ENCODE measurements around the gene NODAL.

NODAL gene

DNA sequence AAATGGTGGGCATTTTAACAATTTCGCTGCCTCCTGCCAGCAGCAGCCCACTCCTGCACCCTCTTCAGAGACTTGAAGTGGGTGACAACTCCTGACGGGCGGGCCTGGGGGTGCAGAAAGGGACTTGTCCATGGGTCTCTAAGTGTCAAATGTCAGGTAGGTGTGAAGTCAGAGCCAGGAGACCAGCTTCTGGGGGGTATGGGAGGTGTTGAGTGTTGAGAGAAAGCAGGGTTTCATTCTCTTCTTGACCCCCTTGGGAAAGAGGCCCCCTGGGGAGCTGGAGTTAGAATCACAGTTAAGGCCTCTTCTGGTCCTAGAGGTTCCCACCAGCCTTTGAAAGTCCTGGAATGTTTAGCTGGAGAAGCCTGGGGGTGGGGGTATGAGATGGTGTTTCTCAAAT is 25.5 kb upstream of the NODAL start:
- H3K27ac ChIP-seq (ENCODE audit: low read depth, low read length), result no peak overlapping the region

DNA sequence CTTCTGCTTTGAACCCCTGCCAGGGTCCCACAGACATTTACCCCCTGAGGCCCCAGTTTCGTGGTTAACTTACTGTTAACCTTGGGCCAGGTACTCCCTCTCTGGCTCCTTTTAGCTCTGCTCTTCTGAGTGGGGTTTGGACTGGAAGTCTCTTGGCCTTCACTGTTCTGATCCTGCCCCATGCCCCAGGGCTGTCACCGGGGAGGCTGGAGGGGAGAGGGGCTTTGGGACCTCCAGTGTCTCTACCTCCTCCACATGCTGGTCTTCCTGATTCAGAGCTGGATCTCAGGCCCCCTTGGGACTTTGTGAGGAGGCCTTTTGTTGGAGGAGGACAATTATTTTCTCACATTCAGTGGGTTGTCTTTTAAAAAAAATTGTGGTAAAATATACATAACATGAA is 24.4 kb upstream of the NODAL start:
- Histone ChIP-seq H3K4me3 (ENCODE audit: insufficient read depth, low read length, poor library complexity, severe bottlenecking) (no peak overlapping the region), H3K79me2 (ENCODE audit: insufficient read depth, low read length) (no peaks in the 10 kb centered on the region), H3K9me3 (ENCODE audit: insufficient read depth, low read length) (no peaks in the 10 kb centered on the region), H4K20me1 (ENCODE audit: low read depth, low read length) (no peaks in the 10 kb centered on the region), H3K9me2 (replicated peaks; ENCODE audit: insufficient read depth, low read length) (no peaks in the 10 kb centered on the region), H3K9ac (ENCODE audit: low read length) (no peak overlapping the region), H3K27me3 (ENCODE audit: low read length) (no peaks in the 10 kb centered on the region), H3K4me2 (ENCODE audit: low read depth, low read length, poor library complexity, severe bottlenecking) (no peak overlapping the region), H2AFZ (ENCODE audit: low read depth, low read length, severe bottlenecking) (no peak overlapping the region), H3F3A (ENCODE audit: insufficient read depth) (no peaks in the 10 kb centered on the region), H3K36me3 (ENCODE audit: low read length) (no peaks in the 10 kb centered on the region), H3K27ac (ENCODE audit: low read depth, low read length) (no peak overlapping the region)
- TF ChIP-seq CTCF (IDR thresholded peaks at IDR 0.05; ENCODE audit: insufficient read depth, low read length, poor library complexity, severe bottlenecking), result no peak
- no peak for TF ChIP-seq EZH2phosphoT487 (conservative IDR thresholded peaks at IDR 0.05; ENCODE audit: low read length)

More for the DNA sequence above, 25.5 kb upstream of the NODAL start:
- Histone ChIP-seq H2AFZ (ENCODE audit: low read depth, low read length, severe bottlenecking) (no peak overlapping the region), H3F3A (ENCODE audit: insufficient read depth) (no peaks in the 10 kb centered on the region), H3K9me3 (ENCODE audit: insufficient read depth, low read length) (no peaks in the 10 kb centered on the region), H3K9ac (ENCODE audit: low read length) (no peak overlapping the region), H3K4me3 (ENCODE audit: insufficient read depth, low read length, poor library complexity, severe bottlenecking) (no peak overlapping the region), H3K4me2 (ENCODE audit: low read depth, low read length, poor library complexity, severe bottlenecking) (no peak overlapping the region), H3K79me2 (ENCODE audit: insufficient read depth, low read length) (no peaks in the 10 kb centered on the region), H3K27me3 (ENCODE audit: low read length) (no peaks in the 10 kb centered on the region), H3K9me2 (replicated peaks; ENCODE audit: insufficient read depth, low read length) (no peaks in the 10 kb centered on the region), H4K20me1 (ENCODE audit: low read depth, low read length) (no peaks in the 10 kb centered on the region), H3K36me3 (ENCODE audit: low read length) (no peaks in the 10 kb centered on the region)
- TF ChIP-seq EZH2phosphoT487 (conservative IDR thresholded peaks at IDR 0.05; ENCODE audit: low read length) (no peak), CTCF (IDR thresholded peaks at IDR 0.05; ENCODE audit: insufficient read depth, low read length, poor library complexity, severe bottlenecking) (no peak)

DNA sequence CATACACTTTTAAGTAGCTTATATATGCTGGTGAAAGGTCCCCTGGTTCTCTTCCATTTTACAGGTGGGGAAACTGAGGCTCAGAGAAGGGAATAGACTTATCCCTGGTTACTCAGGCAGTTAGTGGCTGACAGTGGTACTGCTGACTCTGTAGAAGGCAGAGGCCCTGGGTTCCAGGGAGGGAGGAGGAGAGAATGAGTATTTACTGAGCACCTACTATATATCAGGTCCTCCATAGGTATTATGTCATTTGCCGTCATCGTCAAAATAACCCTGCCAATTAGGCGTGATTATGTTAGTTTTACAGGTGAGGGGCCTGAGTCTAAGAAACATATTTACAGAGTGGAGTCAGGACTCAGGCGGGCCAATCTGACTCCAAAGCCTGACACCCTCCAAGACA is 23.8 kb upstream of the NODAL start:
- Histone ChIP-seq H3K36me3 (ENCODE audit: low read length) (no peaks in the 10 kb centered on the region), H3K9me3 (ENCODE audit: insufficient read depth, low read length) (no peaks in the 10 kb centered on the region), H3K27ac (ENCODE audit: low read depth, low read length) (no peak overlapping the region), H4K20me1 (ENCODE audit: low read depth, low read length) (no peaks in the 10 kb centered on the region), H3K79me2 (ENCODE audit: insufficient read depth, low read length) (no peaks in the 10 kb centered on the region), H3K9me2 (replicated peaks; ENCODE audit: insufficient read depth, low read length) (no peaks in the 10 kb centered on the region), H3K4me2 (ENCODE audit: low read depth, low read length, poor library complexity, severe bottlenecking) (no peak overlapping the region), H3K27me3 (ENCODE audit: low read length) (no peaks in the 10 kb centered on the region), H3F3A (ENCODE audit: insufficient read depth) (no peaks in the 10 kb centered on the region), H2AFZ (ENCODE audit: low read depth, low read length, severe bottlenecking) (no peak overlapping the region), H3K4me3 (ENCODE audit: insufficient read depth, low read length, poor library complexity, severe bottlenecking) (no peak overlapping the region), H3K9ac (ENCODE audit: low read length) (no peak overlapping the region)
- TF ChIP-seq CTCF (IDR thresholded peaks at IDR 0.05; ENCODE audit: insufficient read depth, low read length, poor library complexity, severe bottlenecking), result no peak

Data from SU-DHL-6 (cell line).